GM12892 (cell line): ENCODE data around the gene DLG2.

Experiments
- POLR2A ChIP-seq: IDR thresholded peaks from 2 replicates; pipeline ENCODE4 v1.6.1; 2011; ENCODE audit warnings: low read depth, low read length, control low read depth
- POLR2AphosphoS5 ChIP-seq: IDR thresholded peaks from 2 replicates; pipeline ENCODE4 v1.6.1; 2011; ENCODE audit warnings: low read depth, low read length, control low read depth
- TAF1 ChIP-seq: IDR thresholded peaks from 2 replicates; pipeline ENCODE4 v1.6.1; 2011; ENCODE audit warnings: low read depth, mild to moderate bottlenecking, control low read depth, low read length, borderline replicate concordance

DNA sequence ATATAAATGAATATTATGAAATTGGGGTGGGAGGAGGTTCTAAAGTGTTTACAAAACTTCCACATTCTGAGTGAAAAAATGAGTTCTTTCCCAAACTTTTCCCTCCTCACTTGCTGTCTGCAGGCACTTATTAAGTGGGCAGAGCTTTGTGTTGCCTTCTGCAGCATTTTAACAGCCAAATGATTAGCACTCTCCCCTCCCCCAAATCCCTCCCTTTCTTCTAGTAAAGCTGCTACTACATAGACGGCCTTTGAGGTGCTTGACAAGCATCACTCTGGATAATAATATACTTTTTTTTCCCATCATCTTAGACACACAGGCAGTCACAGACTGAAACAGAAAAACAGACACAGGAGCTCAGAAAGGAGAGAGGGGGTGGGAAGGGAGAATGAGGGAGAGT lies 493.5 kb downstream of the DLG2 start:
- TF ChIP-seq POLR2AphosphoS5 = no peak
- TF ChIP-seq POLR2A = no peak
- TF ChIP-seq TAF1 = no peak
